GM12865 (cell line): Measurements from ENCODE around the gene NAV1.

Experiments used
- DNase-seq: peaks from one replicate; pipeline ENCODE4 v3.0.0; 2010; ENCODE audit warnings: low read depth
- H3K4me3 ChIP-seq: 2 replicates; pipeline ENCODE4 v1.5.1; 2011; ENCODE audit warnings: mild to moderate bottlenecking, low read depth, low read length, control low read depth
- CTCF ChIP-seq: IDR thresholded peaks from 2 replicates; pipeline ENCODE4 v1.5.1; 2011; ENCODE audit warnings: low read length, control low read depth, low read depth, inconsistent platforms; ENCODE audit not compliant: insufficient read depth; ENCODE audit errors: missing control alignments

The NAV1 gene

GRCh38 chr1:201495551-201496295, 43.2 kb upstream of the NAV1 start:
- DNase-seq: no peak
- no peak for TF ChIP-seq CTCF
- no peak overlapping the region for H3K4me3 ChIP-seq

- DNase-seq: no peak
- no peak for TF ChIP-seq CTCF
- H3K4me3 ChIP-seq: no peak overlapping the region
Observed at GRCh38 chr1:201496296-201496690, 42.6 kb upstream of the NAV1 start.

GRCh38 chr1:201497935-201498509, 40.9 kb upstream of the NAV1 start:
- no peak for DNase-seq
- no peak for TF ChIP-seq CTCF
- H3K4me3 ChIP-seq: no peak overlapping the region

- DNase-seq: no peak
- no peak overlapping the region for H3K4me3 ChIP-seq
- TF ChIP-seq CTCF: no peak
Observed at GRCh38 chr1:201498621-201499020, 40.3 kb upstream of the NAV1 start.

GRCh38 chr1:201499191-201499590, 39.7 kb upstream of the NAV1 start:
- TF ChIP-seq CTCF: no peak
- H3K4me3 ChIP-seq: no peak overlapping the region
- DNase-seq: no peak

GRCh38 chr1:201499795-201500669, 38.9 kb upstream of the NAV1 start:
- H3K4me3 ChIP-seq: no peak overlapping the region
- TF ChIP-seq CTCF: no peak
- no peak for DNase-seq
